Measurements from ENCODE around the gene ANKRD11.

The ANKRD11 gene

DNA sequence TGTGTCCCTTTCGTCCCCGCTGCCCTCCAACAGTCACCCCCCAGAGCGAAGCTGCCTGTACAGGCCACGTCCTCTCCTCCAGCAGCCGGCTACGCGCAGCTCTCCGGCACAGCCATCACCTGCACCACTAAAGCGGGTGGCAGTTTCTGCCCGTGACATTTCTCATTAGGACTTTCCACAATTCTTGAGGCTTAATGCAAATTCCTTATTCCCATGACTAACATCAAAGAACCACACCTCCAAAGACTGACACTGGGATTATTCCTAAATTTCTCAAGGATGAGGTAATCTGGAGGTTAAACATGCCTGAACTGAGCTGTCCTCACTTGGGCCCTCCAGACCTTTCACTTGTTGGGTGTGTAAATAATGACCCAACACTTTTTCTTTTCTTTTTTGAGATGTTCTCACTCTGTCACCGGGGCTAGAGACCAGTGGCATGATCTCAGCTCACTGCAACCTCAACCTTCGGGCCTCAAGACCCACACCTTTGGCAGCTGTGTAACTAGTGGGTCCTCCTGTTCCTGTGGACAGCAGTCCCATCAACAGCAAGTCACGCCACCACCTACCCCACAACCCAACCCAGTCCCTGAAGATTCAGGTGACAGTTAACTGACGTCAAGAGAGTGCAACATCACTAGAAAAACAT, 11.7 kb downstream of the ANKRD11 start:
- H3K27me3 ChIP-seq (ENCODE audit: insufficient read depth, insufficient read length) = no peaks in the 10 kb centered on the region
- peaks cover 16% of the 10 kb centered on the region for H3K36me3 ChIP-seq (ENCODE audit: insufficient read depth, insufficient read length, low read length)
- TF ChIP-seq YY1 (IDR thresholded peaks at IDR 0.05; ENCODE audit: insufficient read depth, insufficient read length) (no peak), ZNF274 (IDR thresholded peaks at IDR 0.05; ENCODE audit: low read depth, low read length) (no peak), SUZ12 (IDR thresholded peaks at IDR 0.05; ENCODE audit: extremely low read depth, insufficient read depth, insufficient read length) (no peak)
- H3K4me3 ChIP-seq (ENCODE audit: insufficient read length, low read depth) = no peak overlapping the region
- H3K9ac ChIP-seq (ENCODE audit: insufficient read length, low read depth) = no peak overlapping the region
- DNase-seq (ENCODE audit: low read depth, low spot score) = no peak
- peaks cover 16% of the 10 kb centered on the region for H3K4me1 ChIP-seq (ENCODE audit: insufficient read depth, insufficient read length)
- H3K9me3 ChIP-seq (ENCODE audit: insufficient read depth, low read length) = no peaks in the 10 kb centered on the region

DNA sequence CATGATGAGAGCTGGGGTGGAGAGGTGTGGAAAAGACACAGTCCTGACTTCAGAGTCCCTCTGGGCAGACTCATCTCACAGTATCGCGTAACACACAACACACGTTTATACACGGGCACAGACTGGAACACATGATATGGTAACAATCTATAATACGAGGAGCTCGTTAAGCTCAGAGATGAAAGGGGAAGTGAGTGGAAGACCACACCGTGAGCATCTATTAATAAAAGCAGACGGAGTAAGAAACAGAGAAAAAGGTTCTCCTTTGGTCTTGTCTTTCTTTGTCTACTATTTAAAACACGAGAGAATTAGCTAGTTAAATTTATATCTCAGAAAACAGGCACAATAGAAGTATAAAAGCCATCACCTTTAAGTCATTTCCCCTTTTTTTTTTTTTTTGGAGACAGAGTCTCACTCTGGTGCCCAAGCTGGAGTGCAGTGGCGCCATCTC, 13.5 kb downstream of the ANKRD11 start:
- Histone ChIP-seq H3K27me3 (ENCODE audit: insufficient read depth, insufficient read length) (no peaks in the 10 kb centered on the region), H3K4me1 (ENCODE audit: insufficient read depth, insufficient read length) (peaks cover 17% of the 10 kb centered on the region), H3K4me3 (ENCODE audit: insufficient read length, low read depth) (no peak overlapping the region), H3K36me3 (ENCODE audit: insufficient read depth, insufficient read length, low read length) (peaks cover 11% of the 10 kb centered on the region), H3K9ac (ENCODE audit: insufficient read length, low read depth) (no peak overlapping the region), H3K9me3 (ENCODE audit: insufficient read depth, low read length) (no peaks in the 10 kb centered on the region)
- no peak for TF ChIP-seq SUZ12 (IDR thresholded peaks at IDR 0.05; ENCODE audit: extremely low read depth, insufficient read depth, insufficient read length)
- TF ChIP-seq YY1 (IDR thresholded peaks at IDR 0.05; ENCODE audit: insufficient read depth, insufficient read length) = no peak
- TF ChIP-seq ZNF274 (IDR thresholded peaks at IDR 0.05; ENCODE audit: low read depth, low read length) = no peak
- DNase-seq (ENCODE audit: low read depth, low spot score) = no peak

DNA sequence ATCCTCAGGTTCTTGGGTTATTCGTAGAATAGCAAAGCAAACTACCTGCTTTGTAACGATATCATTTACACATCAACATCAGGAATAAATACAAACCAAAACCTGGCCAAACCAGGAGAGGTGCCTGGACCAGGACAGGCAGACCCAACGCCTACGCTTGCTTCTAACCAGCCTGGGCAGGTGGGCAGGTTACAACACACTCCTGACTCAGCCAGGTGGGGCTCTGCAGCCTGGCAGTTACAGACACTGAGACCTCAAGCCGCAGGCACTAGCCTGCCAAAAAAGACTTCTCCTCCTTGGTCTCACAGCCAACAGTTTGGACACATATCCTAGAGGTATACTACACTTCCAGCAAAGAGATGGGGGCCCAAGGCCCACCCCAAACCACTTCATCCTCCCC, 14.0 kb downstream of the ANKRD11 start:
- no peaks in the 10 kb centered on the region for H3K27me3 ChIP-seq (ENCODE audit: insufficient read depth, insufficient read length)
- no peak overlapping the region for H3K9ac ChIP-seq (ENCODE audit: insufficient read length, low read depth)
- H3K9me3 ChIP-seq (ENCODE audit: insufficient read depth, low read length) = no peaks in the 10 kb centered on the region
- H3K36me3 ChIP-seq (ENCODE audit: insufficient read depth, insufficient read length, low read length) = peaks cover 8% of the 10 kb centered on the region
- no peak for TF ChIP-seq YY1 (IDR thresholded peaks at IDR 0.05; ENCODE audit: insufficient read depth, insufficient read length)
- TF ChIP-seq ZNF274 (IDR thresholded peaks at IDR 0.05; ENCODE audit: low read depth, low read length) = no peak
- no peak for TF ChIP-seq SUZ12 (IDR thresholded peaks at IDR 0.05; ENCODE audit: extremely low read depth, insufficient read depth, insufficient read length)
- no peak for DNase-seq (ENCODE audit: low read depth, low spot score)
- H3K4me3 ChIP-seq (ENCODE audit: insufficient read length, low read depth) = no peak overlapping the region
- H3K4me1 ChIP-seq (ENCODE audit: insufficient read depth, insufficient read length) = peaks cover 17% of the 10 kb centered on the region

DNA sequence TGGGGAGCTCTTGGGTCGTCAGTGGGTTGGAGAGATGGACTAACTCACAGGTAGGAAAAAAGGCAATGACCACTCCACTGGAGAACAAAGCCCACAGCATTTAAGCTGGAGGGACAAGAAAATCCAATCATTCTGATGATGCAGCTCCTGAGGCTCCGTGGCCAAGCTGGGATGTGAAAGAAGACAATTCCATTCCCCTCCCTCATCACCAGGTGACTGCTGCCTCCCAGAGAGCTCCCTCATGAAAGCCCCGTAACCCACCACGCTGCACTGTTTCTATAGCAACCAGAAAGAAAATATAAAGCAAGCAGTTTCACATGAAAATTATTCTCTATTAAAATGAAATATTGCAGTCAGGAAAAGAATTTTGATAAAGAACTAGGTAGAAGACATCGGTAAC, 15.2 kb downstream of the ANKRD11 start:
- Histone ChIP-seq H3K27me3 (ENCODE audit: insufficient read depth, insufficient read length) (no peaks in the 10 kb centered on the region), H3K36me3 (ENCODE audit: insufficient read depth, insufficient read length, low read length) (peaks cover 4% of the 10 kb centered on the region), H3K9me3 (ENCODE audit: insufficient read depth, low read length) (no peaks in the 10 kb centered on the region), H3K9ac (ENCODE audit: insufficient read length, low read depth) (no peak overlapping the region), H3K4me1 (ENCODE audit: insufficient read depth, insufficient read length) (peaks cover 17% of the 10 kb centered on the region), H3K4me3 (ENCODE audit: insufficient read length, low read depth) (no peak overlapping the region)
- DNase-seq (ENCODE audit: low read depth, low spot score) = no peak
- TF ChIP-seq ZNF274 (IDR thresholded peaks at IDR 0.05; ENCODE audit: low read depth, low read length) (no peak), SUZ12 (IDR thresholded peaks at IDR 0.05; ENCODE audit: extremely low read depth, insufficient read depth, insufficient read length) (no peak), YY1 (IDR thresholded peaks at IDR 0.05; ENCODE audit: insufficient read depth, insufficient read length) (no peak)

DNA sequence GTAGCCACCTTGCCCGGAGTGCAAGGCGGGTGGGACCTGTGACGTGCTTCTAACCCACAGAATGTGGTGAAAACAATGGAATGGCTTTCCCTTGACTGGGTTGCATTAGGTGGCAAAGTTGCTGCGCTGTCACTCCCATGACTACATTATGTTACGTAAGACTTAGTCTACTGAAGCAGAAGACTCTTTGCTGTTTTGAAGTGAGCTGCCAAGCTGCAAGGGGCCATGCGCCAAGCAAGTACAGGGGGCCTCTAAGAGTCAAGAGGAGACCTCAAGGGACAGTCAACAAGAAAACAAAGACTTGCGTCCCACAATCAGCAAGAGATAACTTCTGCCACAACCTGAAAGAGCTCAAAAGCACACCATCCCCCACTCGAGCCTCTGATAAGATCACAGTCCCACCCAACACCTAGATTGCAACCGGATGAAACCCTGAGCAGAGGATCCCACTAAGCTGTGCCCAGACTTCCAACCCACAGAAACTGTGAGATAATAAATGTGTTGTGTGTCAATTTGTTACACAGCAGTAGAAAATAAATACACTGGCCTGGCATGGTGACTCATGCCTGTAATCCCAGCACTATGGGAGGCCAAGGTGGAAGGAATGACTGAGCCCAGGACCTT, 16.5 kb downstream of the ANKRD11 start:
- Histone ChIP-seq H3K4me3 (ENCODE audit: insufficient read length, low read depth) (no peak overlapping the region), H3K36me3 (ENCODE audit: insufficient read depth, insufficient read length, low read length) (peaks cover 11% of the 10 kb centered on the region), H3K27me3 (ENCODE audit: insufficient read depth, insufficient read length) (no peaks in the 10 kb centered on the region), H3K4me1 (ENCODE audit: insufficient read depth, insufficient read length) (peaks cover 15% of the 10 kb centered on the region), H3K9me3 (ENCODE audit: insufficient read depth, low read length) (no peaks in the 10 kb centered on the region), H3K9ac (ENCODE audit: insufficient read length, low read depth) (no peak overlapping the region)
- no peak for DNase-seq (ENCODE audit: low read depth, low spot score)
- no peak for TF ChIP-seq YY1 (IDR thresholded peaks at IDR 0.05; ENCODE audit: insufficient read depth, insufficient read length)

DNA sequence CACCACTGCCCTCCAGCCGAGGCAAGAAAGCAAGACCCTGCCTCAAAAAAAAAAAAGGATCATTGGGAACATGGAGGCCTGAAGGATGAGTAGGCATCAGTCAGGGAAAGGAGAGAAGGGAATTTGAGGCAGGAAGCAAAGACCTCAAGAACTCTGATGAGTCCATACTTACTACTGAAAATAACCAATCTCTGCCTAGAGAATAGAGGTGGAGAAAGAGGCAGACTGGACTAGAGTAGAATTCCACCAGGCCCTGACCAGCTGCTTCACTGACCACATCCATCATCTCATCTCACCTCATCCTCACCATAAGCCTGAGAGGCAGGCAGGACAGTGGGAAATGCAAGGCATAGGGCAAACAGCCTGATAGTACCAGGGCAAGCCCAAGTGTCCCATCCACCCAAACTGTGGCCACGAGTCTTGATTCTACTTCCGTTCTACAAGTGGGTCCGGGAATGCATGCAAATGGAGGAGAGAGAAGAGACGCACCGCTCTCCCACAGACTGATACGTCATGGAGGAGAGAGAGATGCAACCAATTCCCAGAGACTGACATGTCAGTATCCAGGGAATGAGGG, 17.1 kb downstream of the ANKRD11 start:
- DNase-seq (ENCODE audit: low read depth, low spot score) = no peak
- Histone ChIP-seq H3K9ac (ENCODE audit: insufficient read length, low read depth) (no peak overlapping the region), H3K9me3 (ENCODE audit: insufficient read depth, low read length) (no peaks in the 10 kb centered on the region), H3K4me1 (ENCODE audit: insufficient read depth, insufficient read length) (peaks cover 12% of the 10 kb centered on the region), H3K4me3 (ENCODE audit: insufficient read length, low read depth) (no peak overlapping the region), H3K27me3 (ENCODE audit: insufficient read depth, insufficient read length) (no peaks in the 10 kb centered on the region), H3K36me3 (ENCODE audit: insufficient read depth, insufficient read length, low read length) (peaks cover 17% of the 10 kb centered on the region)
- TF ChIP-seq ZNF274 (IDR thresholded peaks at IDR 0.05; ENCODE audit: low read depth, low read length) (no peak), YY1 (IDR thresholded peaks at IDR 0.05; ENCODE audit: insufficient read depth, insufficient read length) (no peak)

DNA sequence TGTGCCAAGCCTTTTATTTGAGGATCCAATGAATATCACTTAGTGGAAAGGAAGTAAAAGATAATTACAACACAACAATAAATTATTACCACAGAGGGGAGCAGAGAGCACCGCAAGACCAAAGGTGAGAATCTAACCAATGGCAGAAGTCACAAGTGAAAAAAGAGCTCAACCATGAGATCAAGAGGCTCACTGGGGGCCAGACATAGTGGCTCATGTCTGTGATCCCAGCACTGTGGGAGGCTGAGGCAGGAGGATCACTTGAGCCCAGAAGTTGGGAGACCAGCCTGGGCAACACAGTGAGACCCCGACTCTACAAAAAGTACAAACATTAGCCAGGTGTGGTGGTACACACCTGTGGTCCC, 17.7 kb downstream of the ANKRD11 start:
- no peak for TF ChIP-seq YY1 (IDR thresholded peaks at IDR 0.05; ENCODE audit: insufficient read depth, insufficient read length)
- no peak for TF ChIP-seq ZNF274 (IDR thresholded peaks at IDR 0.05; ENCODE audit: low read depth, low read length)
- TF ChIP-seq SUZ12 (IDR thresholded peaks at IDR 0.05; ENCODE audit: extremely low read depth, insufficient read depth, insufficient read length) = no peak
- Histone ChIP-seq H3K9me3 (ENCODE audit: insufficient read depth, low read length) (no peaks in the 10 kb centered on the region), H3K9ac (ENCODE audit: insufficient read length, low read depth) (no peak overlapping the region), H3K27me3 (ENCODE audit: insufficient read depth, insufficient read length) (no peaks in the 10 kb centered on the region), H3K36me3 (ENCODE audit: insufficient read depth, insufficient read length, low read length) (peaks cover 22% of the 10 kb centered on the region), H3K4me1 (ENCODE audit: insufficient read depth, insufficient read length) (peaks cover 12% of the 10 kb centered on the region), H3K4me3 (ENCODE audit: insufficient read length, low read depth) (no peak overlapping the region)
- no peak for DNase-seq (ENCODE audit: low read depth, low spot score)
